ENCODE results near the gene XIAP. TPM values are rescaled to one million over a fixed set of nuclear protein-coding genes. Genes with fewer than 3 reads are reported as not detected.
A peak's percentile ranks its signal among the peaks of the same experiment; 100 is the strongest.

XIAP gene
- total RNA-seq, 3 donors from 2014 or later = 38.7 to 47.6 (median 44.2) TPM

DNA sequence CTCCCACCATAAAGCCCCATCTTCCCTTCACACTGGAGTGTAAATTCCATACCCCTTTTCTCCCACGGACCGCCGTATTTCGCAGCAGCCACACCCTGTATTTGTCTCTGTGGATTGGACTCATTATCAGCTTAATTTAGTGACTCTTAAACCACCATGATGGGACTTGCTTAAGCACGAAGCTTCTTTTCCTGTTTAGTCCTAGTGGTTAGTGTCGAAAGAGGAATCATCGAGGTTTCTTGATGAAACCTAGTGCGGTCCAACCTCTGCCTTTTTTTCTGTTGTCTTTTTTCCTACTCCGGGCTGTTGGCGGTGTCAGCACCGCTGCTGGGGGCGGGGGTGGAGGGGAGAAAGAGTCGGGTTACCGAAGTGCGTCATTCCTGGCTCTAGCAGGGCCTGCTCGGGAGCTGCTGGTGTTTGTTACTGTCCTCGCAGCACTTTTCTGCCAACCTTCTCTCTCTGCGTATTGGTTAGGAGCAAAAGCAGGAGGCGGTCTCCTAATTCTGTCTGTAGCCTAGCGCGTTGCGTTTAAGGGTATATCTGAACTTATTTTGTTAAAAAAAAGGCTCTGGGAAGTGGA, 103.0 kb downstream of the XIAP start:
- peak overlapping the region; percentile 98 to 99 for H3K27ac ChIP-seq
- intact Hi-C loops (cut with DNase I; ENCODE audit: low total_unique reads) = no loop called here

More for the DNA sequence above, 103.0 kb downstream of the XIAP start:
- Histone ChIP-seq H3K4me1 (no peaks in the 10 kb centered on the region), H3K4me3 (peak overlapping the region; percentile 69 to 85 (median 74)), H3K36me3 (no peaks in the 10 kb centered on the region), H3K27me3 (no peaks in the 10 kb centered on the region), H3K9me3 (no peaks in the 10 kb centered on the region)
- TF ChIP-seq, protein P1, sequence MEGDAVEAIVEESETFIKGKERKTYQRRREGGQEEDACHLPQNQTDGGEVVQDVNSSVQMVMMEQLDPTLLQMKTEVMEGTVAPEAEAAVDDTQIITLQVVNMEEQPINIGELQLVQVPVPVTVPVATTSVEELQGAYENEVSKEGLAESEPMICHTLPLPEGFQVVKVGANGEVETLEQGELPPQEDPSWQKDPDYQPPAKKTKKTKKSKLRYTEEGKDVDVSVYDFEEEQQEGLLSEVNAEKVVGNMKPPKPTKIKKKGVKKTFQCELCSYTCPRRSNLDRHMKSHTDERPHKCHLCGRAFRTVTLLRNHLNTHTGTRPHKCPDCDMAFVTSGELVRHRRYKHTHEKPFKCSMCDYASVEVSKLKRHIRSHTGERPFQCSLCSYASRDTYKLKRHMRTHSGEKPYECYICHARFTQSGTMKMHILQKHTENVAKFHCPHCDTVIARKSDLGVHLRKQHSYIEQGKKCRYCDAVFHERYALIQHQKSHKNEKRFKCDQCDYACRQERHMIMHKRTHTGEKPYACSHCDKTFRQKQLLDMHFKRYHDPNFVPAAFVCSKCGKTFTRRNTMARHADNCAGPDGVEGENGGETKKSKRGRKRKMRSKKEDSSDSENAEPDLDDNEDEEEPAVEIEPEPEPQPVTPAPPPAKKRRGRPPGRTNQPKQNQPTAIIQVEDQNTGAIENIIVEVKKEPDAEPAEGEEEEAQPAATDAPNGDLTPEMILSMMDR (IDR thresholded peaks at IDR 0.05) = no peak
- peak; percentile 47 for TF ChIP-seq POLR2A (IDR thresholded peaks at IDR 0.05)
- peak; percentile 59 to 78 (median 77) for TF ChIP-seq POLR2AphosphoS5 (IDR thresholded peaks at IDR 0.05)
- peak; percentile 86 to 92 for DNase-seq (ENCODE audit: low spot score in 2 of 2)

Other genes starting within 250 kb of the XIAP start
- gene THOC2, start 127.0 kb upstream of the XIAP start, total RNA-seq = 100 to 1,000 TPM in 2 of 3 donors, 10 to 100 TPM in 1; 72.8 to 169 (median 119) TPM
- 100 to 1,000 TPM in 1 of 3 donors, 10 to 100 TPM in 2; 79.2 to 114 (median 83.2) TPM for gene STAG2, start 101.7 kb downstream of the XIAP start, total RNA-seq

Measured in breast epithelium (tissue), 4 donors.